T-cell (primary cell): ENCODE measurements around the gene SLC8B1. TPM values are rescaled to one million over a fixed set of nuclear protein-coding genes. Genes with fewer than 3 reads are reported as not detected.

Source experiments
- ATAC-seq, 4 experiments: fragments of 200-7000 bp in 3 of 4; fragments of 150-1000 bp in 1 of 4; cut with Tn5 transposase; replicated peaks in 1 of 4; 1 replicate in 3 of 4; 2 replicates in 1 of 4; pipeline ENCODE4 v1.10.0; 2021; ENCODE audit warnings: moderate library complexity in 3 of 4, mild to moderate bottlenecking in 2 of 4, moderate number of reproducible peaks in 1 of 4
- CTCF ChIA-PET, 2 donors: fragments of 300-600 bp; sonication (Branson Sonifier 250); formaldehyde crosslinking; loops; one replicate each; lab custom pipeline; 2022; ENCODE audit warnings: antibody characterized with exemption in 2 of 2; lab: Charles Lee
- POLR2A ChIA-PET, 2 donors: fragments of 300-600 bp; sonication (Branson Sonifier 250); formaldehyde crosslinking; loops; one replicate each; lab custom pipeline; 2022; ENCODE audit warnings: antibody characterized with exemption in 2 of 2; lab: Charles Lee
- DNase-seq, 35 experiments: peaks; one replicate each; pipeline versions ENCODE4 v3.0.0 to v3.0.0-alpha.2; 2013 to 2023
- H3K27ac ChIP-seq: one replicate; pipeline ENCODE4 v1.5.1; 2013; ENCODE audit warnings: low read length
- H3K27me3 ChIP-seq, 2 experiments: replicated peaks in 1 of 2; 1 replicate in 1 of 2; 2 replicates in 1 of 2; pipeline versions ENCODE4 v1.6.1 to v1.7.0; 2013; ENCODE audit warnings: low read length in 1 of 2, mixed read lengths in 1 of 2; ENCODE audit not compliant: control insufficient read depth in 2 of 2, insufficient read depth in 2 of 2; ENCODE audit errors: extremely low read depth in 1 of 2
- H3K36me3 ChIP-seq, 2 donors: 1 replicate in 1 of 2; 2 replicates in 1 of 2; pipeline versions ENCODE4 v1.6.1 to v1.7.0; 2013; ENCODE audit warnings: low read length in 1 of 2; ENCODE audit not compliant: control insufficient read depth in 2 of 2, insufficient read depth in 1 of 2; ENCODE audit errors: extremely low read depth in 1 of 2
- H3K4me1 ChIP-seq, 2 experiments: 1 replicate in 1 of 2; 2 replicates in 1 of 2; pipeline versions ENCODE4 v1.6.1 to v1.7.0; 2013; ENCODE audit warnings: low read length in 2 of 2, mixed read lengths in 1 of 2; ENCODE audit not compliant: insufficient read depth in 2 of 2, control insufficient read depth in 1 of 2; ENCODE audit errors: extremely low read depth in 1 of 2
- H3K4me3 ChIP-seq, 2 donors: 1 replicate in 1 of 2; 2 replicates in 1 of 2; pipeline versions ENCODE4 v1.5.1 to v1.7.0; 2013; ENCODE audit warnings: mild to moderate bottlenecking in 2 of 2, low read length in 1 of 2, moderate library complexity in 1 of 2; ENCODE audit not compliant: control insufficient read depth in 1 of 2; ENCODE audit errors: extremely low read depth in 1 of 2
- H3K9me3 ChIP-seq: 2 replicates; pipeline ENCODE4 v1.7.0; 2013
- H3K27ac Mint-ChIP-seq, 2 donors: one replicate each; pipeline ENCODE4 v1.8.0; 2020 to 2021; ENCODE audit warnings: mild to moderate bottlenecking in 2 of 2, mixed read lengths in 2 of 2
- H3K27me3 Mint-ChIP-seq, 2 donors: one replicate each; pipeline ENCODE4 v1.8.0; 2021 to 2022; ENCODE audit warnings: mixed read lengths in 2 of 2
- H3K36me3 Mint-ChIP-seq: one replicate; pipeline ENCODE4 v1.8.0; 2021; ENCODE audit warnings: mixed read lengths
- H3K4me1 Mint-ChIP-seq, 3 donors: one replicate each; pipeline ENCODE4 v1.8.0; 2020 to 2022; ENCODE audit warnings: mixed read lengths in 3 of 3, mild to moderate bottlenecking in 1 of 3
- H3K4me3 Mint-ChIP-seq, 3 donors: one replicate each; pipeline ENCODE4 v1.8.0; 2020 to 2022; ENCODE audit warnings: mild to moderate bottlenecking in 3 of 3, mixed read lengths in 3 of 3, moderate library complexity in 3 of 3
- H3K9me3 Mint-ChIP-seq, 3 donors: one replicate each; pipeline ENCODE4 v1.8.0; 2020 to 2022; ENCODE audit warnings: mixed read lengths in 3 of 3
- WGBS: methylation state at CpG from one replicate; pipeline ENCODE4 v1.1.5; 2013; ENCODE audit warnings: missing lambda C conversion rate; ENCODE audit not compliant: insufficient coverage; 5-methylcytosine and 5-hydroxymethylcytosine counted together
- total RNA-seq, 35 experiments: library from RNA in 6 of 35; stranded (reverse) in 6 of 35; fragments of 120-200 nt in 1 of 35; gene quantifications; one replicate each; pipeline versions ENCODE4 v1.2.1 to v1.2.4 and lab custom pipeline; 2013 to 2026

Gene SLC8B1
- total RNA-seq, 5 donors from 2014 or later (not counting 1 experiment from before 2014, with no cell fraction given): 76.7 to 120 (median 102) TPM

DNA sequence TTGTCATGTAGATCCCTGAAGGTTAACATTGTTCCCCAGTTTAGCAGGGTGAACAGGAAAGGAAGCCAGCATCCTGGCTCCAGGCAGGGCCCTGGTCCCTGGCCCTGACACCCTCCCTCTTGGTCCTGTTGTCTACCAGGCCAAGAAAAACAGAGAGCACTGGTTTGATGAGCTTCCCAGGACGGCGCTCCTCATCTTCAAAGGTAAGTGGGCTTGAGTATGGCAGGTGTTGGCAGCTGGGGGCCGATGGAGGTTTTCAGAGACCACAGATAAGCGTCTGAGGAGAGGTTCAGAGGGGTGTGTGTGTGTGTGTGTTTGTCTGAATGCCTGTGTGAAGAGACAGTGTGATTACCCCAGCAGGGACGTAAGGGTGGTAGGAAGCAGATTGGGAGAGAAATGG lies 56.3 kb downstream of the SLC8B1 start:
- H3K4me3 Mint-ChIP-seq: no peak overlapping the region
- ATAC-seq: no peak
- ChIA-PET POLR2A (interaction anchor here in 1 of 2 donors (0.6 kb wide), 1 partner anchor 416 kb away, joined by 10 read pairs; no protein-coding TSS in a partner anchor), CTCF (interaction anchor here in 1 of 2 donors (0.6 kb wide), 1 partner anchor 81 kb away, joined by 3 read pairs; no protein-coding TSS in a partner anchor)
- H3K27me3 Mint-ChIP-seq: no peaks in the 10 kb centered on the region
- H3K27ac ChIP-seq: no peak overlapping the region
- H3K4me1 ChIP-seq: no peaks in the 10 kb centered on the region
- 43% methylated on average over 4 of the region's 5 CpGs for WGBS
- H3K36me3 Mint-ChIP-seq: peaks cover 30% of the 10 kb centered on the region
- H3K4me3 ChIP-seq: no peak overlapping the region
- no peaks in the 10 kb centered on the region for H3K9me3 ChIP-seq
- H3K4me1 Mint-ChIP-seq: peaks cover 0 to 11% (median 0%) of the 10 kb centered on the region in 3 donors
- peaks cover 2 to 42% of the 10 kb centered on the region in 2 donors for H3K36me3 ChIP-seq
- H3K27ac Mint-ChIP-seq: peak overlapping the region; percentile 19 to 34
- DNase-seq: no peak
- no peaks in the 10 kb centered on the region for H3K9me3 Mint-ChIP-seq
- H3K27me3 ChIP-seq: no peaks in the 10 kb centered on the region

DNA sequence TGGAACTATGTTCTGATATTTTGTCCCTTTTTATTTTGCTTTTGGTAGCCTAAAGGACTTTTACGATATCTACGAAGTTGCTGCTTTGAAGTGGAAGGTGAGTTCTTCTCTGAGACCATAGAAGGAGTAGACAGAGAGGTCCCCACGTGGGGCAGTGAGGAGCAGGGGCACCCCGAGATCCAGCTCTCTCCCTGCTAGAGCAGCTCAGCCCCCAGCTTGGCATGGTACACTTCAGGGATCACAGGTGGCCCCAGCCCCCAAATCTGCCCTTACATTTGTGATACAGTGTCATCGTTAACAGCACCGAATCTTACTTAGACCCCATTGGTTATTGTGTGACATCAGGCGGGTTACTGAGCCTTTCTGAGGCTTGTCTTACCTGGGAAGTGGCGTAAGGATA lies 56.8 kb downstream of the SLC8B1 start:
- Mint-ChIP-seq H3K27me3 (no peaks in the 10 kb centered on the region), H3K4me1 (peaks cover 0 to 11% (median 0%) of the 10 kb centered on the region in 3 donors), H3K9me3 (no peaks in the 10 kb centered on the region), H3K4me3 (no peak overlapping the region), H3K36me3 (peaks cover 30% of the 10 kb centered on the region), H3K27ac (no peak overlapping the region)
- Histone ChIP-seq H3K36me3 (peaks cover 2 to 42% of the 10 kb centered on the region in 2 donors), H3K27me3 (no peaks in the 10 kb centered on the region), H3K4me1 (no peaks in the 10 kb centered on the region), H3K4me3 (no peak overlapping the region), H3K9me3 (no peaks in the 10 kb centered on the region), H3K27ac (no peak overlapping the region)
- 89% methylated on average over 7 of the region's 8 CpGs for WGBS
- ChIA-PET POLR2A (no interaction called here), CTCF (no interaction called here)
- DNase-seq (no peak), ATAC-seq (no peak)

DNA sequence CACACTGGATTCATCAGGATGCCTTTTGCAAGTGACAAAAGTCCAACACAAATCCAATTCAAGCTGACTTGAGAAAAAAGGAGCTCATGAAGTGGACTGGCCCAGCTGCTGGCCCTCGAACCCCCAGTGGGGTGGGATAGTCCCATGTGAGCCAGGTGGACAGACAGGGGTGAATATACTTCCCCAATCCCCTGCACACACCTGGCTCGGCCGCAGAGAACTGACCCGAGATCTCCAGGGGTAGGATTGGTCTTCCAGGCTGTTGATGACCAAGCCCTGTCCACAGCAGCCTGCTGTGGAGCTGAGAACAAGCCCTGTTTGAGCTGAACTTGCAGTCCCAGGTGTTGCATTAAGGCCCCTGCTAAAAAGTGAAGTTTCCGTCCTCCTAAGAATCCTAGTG lies 57.4 kb downstream of the SLC8B1 start:
- no peak overlapping the region for H3K27ac Mint-ChIP-seq
- peaks cover 0 to 11% (median 0%) of the 10 kb centered on the region in 3 donors for H3K4me1 Mint-ChIP-seq
- POLR2A ChIA-PET: no interaction called here
- peaks cover 33% of the 10 kb centered on the region for H3K36me3 Mint-ChIP-seq
- no peak overlapping the region for H3K4me3 Mint-ChIP-seq
- Histone ChIP-seq H3K4me3 (no peak overlapping the region), H3K36me3 (peaks cover 2 to 48% of the 10 kb centered on the region in 2 donors), H3K27ac (no peak overlapping the region), H3K4me1 (no peaks in the 10 kb centered on the region), H3K9me3 (no peaks in the 10 kb centered on the region), H3K27me3 (no peaks in the 10 kb centered on the region)
- no peaks in the 10 kb centered on the region for H3K27me3 Mint-ChIP-seq
- H3K9me3 Mint-ChIP-seq: no peaks in the 10 kb centered on the region
- CTCF ChIA-PET: no interaction called here
- ATAC-seq: no peak
- DNase-seq: no peak
- 100% methylated on average over 2 of the region's 5 CpGs for WGBS

DNA sequence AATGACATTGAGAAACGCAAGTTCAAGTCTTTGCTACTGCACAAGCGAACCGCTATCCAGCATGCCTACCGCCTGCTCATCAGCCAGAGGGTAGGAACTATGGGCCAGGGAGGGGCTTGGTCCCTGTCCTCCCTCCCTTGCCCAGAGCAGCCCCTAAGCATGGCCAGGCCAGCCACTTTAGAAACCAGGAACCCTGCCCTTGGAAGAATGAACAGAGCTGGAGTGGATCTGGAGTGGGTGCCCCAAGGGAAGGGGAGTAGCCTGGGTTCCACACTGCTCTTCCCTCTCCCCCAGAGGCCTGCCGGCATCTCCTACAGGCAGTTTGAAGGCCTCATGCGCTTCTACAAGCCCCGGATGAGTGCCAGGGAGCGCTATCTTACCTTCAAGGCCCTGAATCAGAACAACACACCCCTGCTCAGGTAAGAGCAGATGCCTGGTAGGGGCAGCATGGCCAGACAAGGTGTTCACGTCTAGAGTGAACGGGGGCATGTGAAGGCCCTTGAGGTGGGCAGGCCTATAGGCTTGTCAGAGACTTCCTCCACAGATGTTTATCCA lies 57.9 kb downstream of the SLC8B1 start:
- H3K4me1 ChIP-seq: no peaks in the 10 kb centered on the region
- CTCF ChIA-PET: no interaction called here
- H3K36me3 Mint-ChIP-seq: peaks cover 35% of the 10 kb centered on the region

DNA sequence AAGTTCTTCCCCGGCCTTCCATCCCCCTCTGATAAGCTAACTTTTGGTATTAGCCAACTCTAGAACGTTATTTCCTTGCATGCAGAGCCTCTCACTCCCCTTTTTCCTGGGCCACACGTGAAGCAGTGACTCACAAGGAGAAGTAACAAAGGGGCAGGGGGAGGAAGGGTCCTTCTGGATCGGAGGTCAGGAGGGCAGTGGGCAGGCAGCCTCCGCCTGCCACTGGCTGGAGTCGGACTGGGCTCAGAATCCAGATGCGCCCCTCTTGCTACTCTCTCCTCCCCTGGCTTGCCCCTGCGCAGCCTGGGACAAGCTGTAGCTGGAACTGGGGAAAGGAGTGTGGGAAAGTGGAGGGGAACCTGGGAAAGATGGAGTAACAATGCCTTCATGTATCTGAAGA lies 58.6 kb downstream of the SLC8B1 start:
- DNase-seq: no peak
- Mint-ChIP-seq H3K27ac (peak overlapping the region in 1 of 2 donors; percentile 58), H3K4me3 (no peak overlapping the region), H3K27me3 (no peaks in the 10 kb centered on the region), H3K4me1 (peaks cover 0 to 11% (median 0%) of the 10 kb centered on the region in 3 donors), H3K36me3 (peaks cover 39% of the 10 kb centered on the region), H3K9me3 (no peaks in the 10 kb centered on the region)
- CTCF ChIA-PET: no interaction called here
- POLR2A ChIA-PET: no interaction called here
- Histone ChIP-seq H3K9me3 (no peaks in the 10 kb centered on the region), H3K36me3 (peaks cover 2 to 57% of the 10 kb centered on the region in 2 donors), H3K4me3 (no peak overlapping the region), H3K27me3 (no peaks in the 10 kb centered on the region), H3K4me1 (no peaks in the 10 kb centered on the region), H3K27ac (no peak overlapping the region)
- ATAC-seq: no peak
- WGBS: 60% methylated on average over 1 of the region's 8 CpGs

More for the DNA sequence above, 57.9 kb downstream of the SLC8B1 start:
- Mint-ChIP-seq H3K9me3 (no peaks in the 10 kb centered on the region), H3K4me3 (no peak overlapping the region), H3K27me3 (no peaks in the 10 kb centered on the region), H3K4me1 (peaks cover 0 to 11% (median 0%) of the 10 kb centered on the region in 3 donors), H3K27ac (no peak overlapping the region)
- DNase-seq: no peak
- H3K36me3 ChIP-seq: peaks cover 2 to 53% of the 10 kb centered on the region in 2 donors
- H3K27ac ChIP-seq: no peak overlapping the region
- no peaks in the 10 kb centered on the region for H3K27me3 ChIP-seq
- no peak for ATAC-seq
- POLR2A ChIA-PET: no interaction called here
- H3K4me3 ChIP-seq: no peak overlapping the region
- no peaks in the 10 kb centered on the region for H3K9me3 ChIP-seq
- WGBS: 100% methylated on average over 1 of the region's 10 CpGs

DNA sequence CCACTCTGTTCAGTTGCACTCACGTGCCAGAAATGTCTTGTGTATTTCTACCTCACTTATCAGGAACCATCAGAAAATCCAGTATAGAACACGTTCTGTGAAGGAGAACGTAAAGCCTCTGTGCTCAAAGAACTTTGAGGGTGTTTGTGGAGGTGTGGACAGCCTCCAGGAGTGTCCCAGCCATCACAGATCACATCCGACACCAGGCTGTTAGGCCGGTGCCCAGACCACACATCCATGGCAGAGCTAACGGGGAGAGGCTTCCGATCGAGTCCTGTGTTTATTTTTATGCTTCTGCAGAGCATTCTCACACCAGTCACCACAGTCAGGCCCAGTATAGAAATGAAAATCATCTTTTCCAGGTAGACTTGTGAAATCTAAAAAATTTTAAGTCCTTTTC lies 60.1 kb downstream of the SLC8B1 start:
- Histone ChIP-seq H3K27ac (no peak overlapping the region), H3K36me3 (peaks cover 2 to 52% of the 10 kb centered on the region in 2 donors), H3K4me3 (no peak overlapping the region), H3K4me1 (no peaks in the 10 kb centered on the region), H3K27me3 (no peaks in the 10 kb centered on the region), H3K9me3 (no peaks in the 10 kb centered on the region)
- no peaks in the 10 kb centered on the region for H3K27me3 Mint-ChIP-seq
- H3K4me1 Mint-ChIP-seq: peaks cover 0 to 12% (median 0%) of the 10 kb centered on the region in 3 donors
- ATAC-seq: no peak
- 90% methylated on average over 2 of the region's 8 CpGs for WGBS
- ChIA-PET POLR2A (no interaction called here), CTCF (no interaction called here)
- peaks cover 40% of the 10 kb centered on the region for H3K36me3 Mint-ChIP-seq
- H3K27ac Mint-ChIP-seq: peak overlapping the region in 1 of 2 donors; percentile 23
- DNase-seq: no peak
- no peaks in the 10 kb centered on the region for H3K9me3 Mint-ChIP-seq
- H3K4me3 Mint-ChIP-seq: no peak overlapping the region
